ENCODE measurements around the gene MARCHF3.

The MARCHF3 gene

GRCh38 chr5:126852841-126853271 lies 177.5 kb downstream of the MARCHF3 start:
- Histone ChIP-seq H3K4me3 (ENCODE audit: low read depth, low read length, poor library complexity, severe bottlenecking) (no peak overlapping the region), H3F3A (ENCODE audit: insufficient read depth, low read length) (no peaks in the 10 kb centered on the region), H3K27me3 (ENCODE audit: insufficient read depth, low read length) (no peaks in the 10 kb centered on the region), H2AFZ (ENCODE audit: low read length) (no peak overlapping the region), H3K36me3 (ENCODE audit: insufficient read depth, low read length) (no peaks in the 10 kb centered on the region), H3K27ac (ENCODE audit: low read depth, low read length, poor library complexity, severe bottlenecking) (no peak overlapping the region), H3K4me2 (ENCODE audit: low read length) (no peak overlapping the region), H3K9ac (ENCODE audit: low read length) (no peak overlapping the region), H3K9me2 (ENCODE audit: low read depth, low read length) (no peaks in the 10 kb centered on the region), H3K4me1 (ENCODE audit: insufficient read depth, low read length, severe bottlenecking) (peaks cover 17% of the 10 kb centered on the region), H4K20me1 (ENCODE audit: insufficient read depth, low read length) (no peaks in the 10 kb centered on the region), H3K79me2 (ENCODE audit: insufficient read depth, low read length) (no peaks in the 10 kb centered on the region), H3K9me3 (ENCODE audit: low read length) (no peaks in the 10 kb centered on the region)
- TF ChIP-seq EZH2 (IDR thresholded peaks at IDR 0.05; ENCODE audit: borderline replicate concordance, low read length) (no peak), CTCF (IDR thresholded peaks at IDR 0.05; ENCODE audit: low read length) (no peak)

- H4K20me1 ChIP-seq (ENCODE audit: insufficient read depth, low read length) = no peaks in the 10 kb centered on the region
- peaks cover 17% of the 10 kb centered on the region for H3K4me1 ChIP-seq (ENCODE audit: insufficient read depth, low read length, severe bottlenecking)
- H3K4me3 ChIP-seq (ENCODE audit: low read depth, low read length, poor library complexity, severe bottlenecking) = no peak overlapping the region
- H3K9me3 ChIP-seq (ENCODE audit: low read length) = no peaks in the 10 kb centered on the region
- no peaks in the 10 kb centered on the region for H3F3A ChIP-seq (ENCODE audit: insufficient read depth, low read length)
- no peak overlapping the region for H3K9ac ChIP-seq (ENCODE audit: low read length)
- no peaks in the 10 kb centered on the region for H3K27me3 ChIP-seq (ENCODE audit: insufficient read depth, low read length)
- no peaks in the 10 kb centered on the region for H3K79me2 ChIP-seq (ENCODE audit: insufficient read depth, low read length)
- no peaks in the 10 kb centered on the region for H3K36me3 ChIP-seq (ENCODE audit: insufficient read depth, low read length)
- H3K4me2 ChIP-seq (ENCODE audit: low read length) = no peak overlapping the region
- no peaks in the 10 kb centered on the region for H3K9me2 ChIP-seq (ENCODE audit: low read depth, low read length)
- H2AFZ ChIP-seq (ENCODE audit: low read length) = no peak overlapping the region
- TF ChIP-seq EZH2 (IDR thresholded peaks at IDR 0.05; ENCODE audit: borderline replicate concordance, low read length) = no peak
- no peak for TF ChIP-seq CTCF (IDR thresholded peaks at IDR 0.05; ENCODE audit: low read length)
- no peak overlapping the region for H3K27ac ChIP-seq (ENCODE audit: low read depth, low read length, poor library complexity, severe bottlenecking)
Measured at GRCh38 chr5:126852091-126852571, 178.2 kb downstream of the MARCHF3 start.

- no peak overlapping the region for H3K4me2 ChIP-seq (ENCODE audit: low read length)
- TF ChIP-seq EZH2 (IDR thresholded peaks at IDR 0.05; ENCODE audit: borderline replicate concordance, low read length) (no peak), CTCF (IDR thresholded peaks at IDR 0.05; ENCODE audit: low read length) (no peak)
- H3K9me3 ChIP-seq (ENCODE audit: low read length) = no peaks in the 10 kb centered on the region
- H3K36me3 ChIP-seq (ENCODE audit: insufficient read depth, low read length) = no peaks in the 10 kb centered on the region
- peaks cover 17% of the 10 kb centered on the region for H3K4me1 ChIP-seq (ENCODE audit: insufficient read depth, low read length, severe bottlenecking)
- no peaks in the 10 kb centered on the region for H3F3A ChIP-seq (ENCODE audit: insufficient read depth, low read length)
- H3K9ac ChIP-seq (ENCODE audit: low read length) = no peak overlapping the region
- no peaks in the 10 kb centered on the region for H4K20me1 ChIP-seq (ENCODE audit: insufficient read depth, low read length)
- no peak overlapping the region for H3K27ac ChIP-seq (ENCODE audit: low read depth, low read length, poor library complexity, severe bottlenecking)
- H3K4me3 ChIP-seq (ENCODE audit: low read depth, low read length, poor library complexity, severe bottlenecking) = no peak overlapping the region
- no peak overlapping the region for H2AFZ ChIP-seq (ENCODE audit: low read length)
- H3K27me3 ChIP-seq (ENCODE audit: insufficient read depth, low read length) = no peaks in the 10 kb centered on the region
- no peaks in the 10 kb centered on the region for H3K79me2 ChIP-seq (ENCODE audit: insufficient read depth, low read length)
- no peaks in the 10 kb centered on the region for H3K9me2 ChIP-seq (ENCODE audit: low read depth, low read length)
Measured at GRCh38 chr5:126851501-126852011, 178.8 kb downstream of the MARCHF3 start.

Measured in OCI-LY1 (cell line).